Tibial artery (tissue), 4 donors: ENCODE results near the gene SH2D5.

ENCODE experiments used
- DNase-seq, 2 donors: peaks; one replicate each; pipeline ENCODE4 v3.0.0-alpha.2; 2019
- H3K27ac ChIP-seq, 2 donors: fragments of 200-600 bp; sonication (generic) in 1 of 2; 1 replicate in 1 of 2; 2 replicates in 1 of 2; pipeline ENCODE4 v1.5.1; 2018 to 2019; ENCODE audit warnings: mild to moderate bottlenecking in 1 of 2
- H3K27me3 ChIP-seq, 2 donors: fragments of 200-600 bp; sonication (generic) in 1 of 2; one replicate each; pipeline versions ENCODE4 v1.5.1 to v1.6.0; 2016 to 2019
- H3K36me3 ChIP-seq, 3 donors: fragments of 200-600 bp; sonication (generic) in 2 of 3; one replicate each; pipeline ENCODE4 v1.5.1; 2016 to 2019; ENCODE audit warnings: mild to moderate bottlenecking in 2 of 3
- H3K4me1 ChIP-seq, 4 donors: fragments of 200-600 bp; sonication (generic) in 2 of 4; 1 replicate in 3 of 4; 2 replicates in 1 of 4; pipeline ENCODE4 v1.5.1; 2016 to 2019
- H3K4me3 ChIP-seq, 2 donors: fragments of 200-600 bp; sonication (generic) in 1 of 2; 1 replicate in 1 of 2; 2 replicates in 1 of 2; pipeline ENCODE4 v1.5.1; 2018 to 2019; ENCODE audit warnings: mild to moderate bottlenecking in 2 of 2
- H3K9me3 ChIP-seq, 3 donors: fragments of 200-600 bp; sonication (generic) in 1 of 3; one replicate each; pipeline ENCODE4 v1.5.1; 2016 to 2019
- intact Hi-C: fragments of 100-400 bp; cut with DNase I; formaldehyde crosslinking; loops from one replicate; pipeline ENCODE4 v1.15.0; 2023; ENCODE audit warnings: low total_unique reads
- TF ChIP-seq, protein P1 (sequence below), 2 experiments: fragments of 200-600 bp in 1 of 2; fragments of 450-650 bp in 1 of 2; IDR thresholded peaks; one replicate each; pipeline ENCODE4 v1.5.1; 2017 to 2019; ENCODE audit warnings: antibody characterized with exemption in 2 of 2, mild to moderate bottlenecking in 1 of 2, moderate library complexity in 1 of 2

Gene SH2D5

DNA sequence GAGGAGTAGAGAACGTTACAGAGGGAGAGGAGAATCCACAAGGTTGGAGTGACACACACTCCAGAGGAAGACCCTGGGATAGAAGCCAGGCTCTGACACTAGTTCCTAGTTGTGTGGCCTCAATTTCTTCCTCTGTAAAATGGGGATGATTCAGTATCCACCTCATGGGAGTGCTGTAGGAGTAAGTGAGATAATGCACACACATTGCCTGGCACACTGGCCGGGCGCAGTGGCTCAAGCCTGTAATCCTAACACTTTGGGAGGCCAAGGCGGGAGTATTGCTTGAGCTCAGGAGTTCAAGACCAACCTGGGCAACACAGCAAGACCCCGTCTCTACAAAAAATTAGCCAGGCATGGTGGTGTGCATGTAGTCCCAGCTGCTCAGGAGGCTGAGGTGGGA, 23.6 kb downstream of the SH2D5 start:
- H3K27ac ChIP-seq = no peak overlapping the region
- TF ChIP-seq, protein P1, sequence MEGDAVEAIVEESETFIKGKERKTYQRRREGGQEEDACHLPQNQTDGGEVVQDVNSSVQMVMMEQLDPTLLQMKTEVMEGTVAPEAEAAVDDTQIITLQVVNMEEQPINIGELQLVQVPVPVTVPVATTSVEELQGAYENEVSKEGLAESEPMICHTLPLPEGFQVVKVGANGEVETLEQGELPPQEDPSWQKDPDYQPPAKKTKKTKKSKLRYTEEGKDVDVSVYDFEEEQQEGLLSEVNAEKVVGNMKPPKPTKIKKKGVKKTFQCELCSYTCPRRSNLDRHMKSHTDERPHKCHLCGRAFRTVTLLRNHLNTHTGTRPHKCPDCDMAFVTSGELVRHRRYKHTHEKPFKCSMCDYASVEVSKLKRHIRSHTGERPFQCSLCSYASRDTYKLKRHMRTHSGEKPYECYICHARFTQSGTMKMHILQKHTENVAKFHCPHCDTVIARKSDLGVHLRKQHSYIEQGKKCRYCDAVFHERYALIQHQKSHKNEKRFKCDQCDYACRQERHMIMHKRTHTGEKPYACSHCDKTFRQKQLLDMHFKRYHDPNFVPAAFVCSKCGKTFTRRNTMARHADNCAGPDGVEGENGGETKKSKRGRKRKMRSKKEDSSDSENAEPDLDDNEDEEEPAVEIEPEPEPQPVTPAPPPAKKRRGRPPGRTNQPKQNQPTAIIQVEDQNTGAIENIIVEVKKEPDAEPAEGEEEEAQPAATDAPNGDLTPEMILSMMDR (IDR thresholded peaks at IDR 0.05) = no peak
- DNase-seq = no peak
- no peaks in the 10 kb centered on the region for H3K9me3 ChIP-seq
- H3K36me3 ChIP-seq = no peaks in the 10 kb centered on the region
- H3K27me3 ChIP-seq = peaks cover 0 to 39% of the 10 kb centered on the region in 2 donors
- no peak overlapping the region for H3K4me3 ChIP-seq
- no peaks in the 10 kb centered on the region for H3K4me1 ChIP-seq
- intact Hi-C loops = no loop called here

GRCh38 chr1:20708057-20708456, 24.4 kb downstream of the SH2D5 start:
- Histone ChIP-seq H3K9me3 (no peaks in the 10 kb centered on the region), H3K4me3 (no peak overlapping the region), H3K4me1 (no peaks in the 10 kb centered on the region), H3K27me3 (peaks cover 0 to 31% of the 10 kb centered on the region in 2 donors), H3K36me3 (no peaks in the 10 kb centered on the region), H3K27ac (no peak overlapping the region)
- TF ChIP-seq, protein P1 (IDR thresholded peaks at IDR 0.05) = no peak
- intact Hi-C loops = no loop called here
- DNase-seq = no peak

GRCh38 chr1:20706841-20707240, 25.7 kb downstream of the SH2D5 start:
- no peaks in the 10 kb centered on the region for H3K36me3 ChIP-seq
- peaks cover 0 to 25% of the 10 kb centered on the region in 2 donors for H3K27me3 ChIP-seq
- DNase-seq = no peak
- H3K4me1 ChIP-seq = no peaks in the 10 kb centered on the region
- no peaks in the 10 kb centered on the region for H3K9me3 ChIP-seq
- intact Hi-C loops = no loop called here
- H3K4me3 ChIP-seq = no peak overlapping the region
- TF ChIP-seq, protein P1 (IDR thresholded peaks at IDR 0.05) = no peak
- no peak overlapping the region for H3K27ac ChIP-seq

DNA sequence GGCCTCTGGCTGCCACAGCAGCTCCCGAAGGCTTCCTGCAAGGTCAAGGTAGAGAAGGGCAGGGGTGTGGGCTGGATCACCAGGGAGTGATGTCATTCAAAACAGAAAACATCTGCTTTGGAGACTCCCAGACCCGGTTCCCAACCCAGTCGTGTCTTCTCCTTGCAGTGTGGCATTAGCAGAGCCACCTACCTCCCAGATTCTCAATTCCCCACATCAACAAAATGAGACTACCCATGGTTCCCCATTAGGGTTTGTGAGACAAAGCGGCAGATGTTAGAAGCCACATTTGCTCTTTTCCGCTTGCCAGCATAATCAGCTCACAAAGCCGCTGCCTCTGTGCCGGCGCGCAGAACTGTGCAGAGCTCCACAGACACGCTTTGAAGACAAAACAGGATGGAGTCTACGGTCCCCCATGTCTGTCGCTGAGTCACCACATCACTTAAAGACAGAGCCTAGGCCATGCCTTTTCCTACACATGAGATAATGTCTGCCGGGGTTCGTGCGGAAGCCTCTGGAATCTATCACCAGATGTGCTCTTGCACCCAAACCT, 27.2 kb downstream of the SH2D5 start:
- TF ChIP-seq, protein P1 (IDR thresholded peaks at IDR 0.05) = no peak
- H3K4me3 ChIP-seq = no peak overlapping the region
- H3K36me3 ChIP-seq = no peaks in the 10 kb centered on the region
- H3K9me3 ChIP-seq = no peaks in the 10 kb centered on the region
- peaks cover 0 to 12% of the 10 kb centered on the region in 2 donors for H3K27me3 ChIP-seq
- intact Hi-C loops = no loop called here
- no peaks in the 10 kb centered on the region for H3K4me1 ChIP-seq
- no peak for DNase-seq
- H3K27ac ChIP-seq = no peak overlapping the region

- Histone ChIP-seq H3K4me3 (no peak overlapping the region), H3K27ac (no peak overlapping the region), H3K9me3 (no peaks in the 10 kb centered on the region), H3K36me3 (no peaks in the 10 kb centered on the region), H3K27me3 (peaks cover 0 to 6% of the 10 kb centered on the region in 2 donors), H3K4me1 (no peaks in the 10 kb centered on the region)
- DNase-seq = no peak
- TF ChIP-seq, protein P1 (IDR thresholded peaks at IDR 0.05) = no peak
- intact Hi-C loops = no loop called here
These were observed 27.9 kb downstream of the SH2D5 start for GRCh38 chr1:20704390-20705202.
